ENCODE results near the gene ZFAND6. TPM values are rescaled to one million over a fixed set of nuclear protein-coding genes. Genes with fewer than 3 reads are reported as not detected.
A peak's percentile ranks its signal among the peaks of the same experiment; 100 is the strongest.
"Not testable (repeated sequence)": the region's sequence is repeated elsewhere in the genome, so short reads cannot be mapped to it uniquely, and the experiment has no call there.

Gene ZFAND6
- total RNA-seq, result 100 to 1,000 TPM; 119 to 452 (median 172) TPM

DNA sequence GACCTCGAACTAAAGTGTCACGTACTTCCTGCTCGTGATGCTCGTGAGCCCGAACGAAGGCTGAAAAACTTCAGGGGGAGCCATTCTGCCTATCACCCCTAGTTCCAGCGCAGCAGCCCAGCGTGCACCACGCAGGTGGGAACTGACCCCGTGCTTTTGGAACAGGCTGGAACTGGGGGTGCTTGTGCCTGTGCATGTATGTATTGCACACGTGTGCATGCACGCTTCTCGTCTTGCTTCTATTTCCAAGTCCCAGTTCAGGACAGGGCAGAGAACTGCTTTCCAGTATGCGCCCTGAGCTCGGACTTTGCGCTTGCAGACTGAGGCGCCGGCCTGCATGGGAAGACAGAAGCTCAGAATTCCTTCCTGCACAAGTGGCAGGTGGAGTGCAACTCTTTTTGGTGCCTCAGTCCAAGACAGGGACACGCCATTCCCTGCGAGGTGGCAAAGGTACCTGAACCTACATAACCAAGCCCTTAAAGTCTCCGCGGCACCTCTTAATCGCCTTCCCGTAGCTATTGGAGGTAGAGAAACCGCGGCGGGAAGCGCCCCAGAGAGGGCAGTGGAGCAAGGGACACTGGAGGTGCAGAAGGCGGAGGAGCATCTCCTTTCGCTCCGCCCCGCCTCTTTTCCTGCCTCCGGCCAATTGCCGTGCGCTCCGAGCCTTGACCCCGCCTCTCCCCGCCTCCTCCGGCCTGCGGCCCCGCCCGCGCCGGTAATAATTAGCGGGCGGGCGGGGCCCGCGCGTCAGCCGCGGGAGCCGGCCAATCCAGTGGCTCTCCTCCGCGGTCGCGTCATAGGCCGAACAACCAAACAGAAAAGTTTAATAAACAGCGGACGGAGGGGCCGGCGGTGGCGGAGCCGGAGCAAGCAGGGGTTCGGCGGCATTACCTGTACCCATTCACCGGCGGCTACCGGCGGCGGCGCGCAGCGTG, at the start of gene ZFAND6:
TSS of gene ZFAND6 (plus strand) at position 826 of the 935 bp plus-strand sequence. CDS start 60,669 bp downstream, outside the sequence.
- DNase-seq, result peak; percentile 94 to 96
- intact Hi-C loops (cut with DNase I; ENCODE audit: low total_unique reads), result loop anchor here (2.0 kb wide), 1 partner anchor 94 kb away; the partner anchor contains the start of gene FAH
- Histone ChIP-seq H3K9me3 (no peaks in the 10 kb centered on the region), H3K36me3 (no peaks in the 10 kb centered on the region), H3K27ac (peak within 1 kb of the TSS; percentile 93 to 98), H3K27me3 (no peaks in the 10 kb centered on the region), H3K4me1 (peaks cover 3 to 5% of the 10 kb centered on the region in 2 donors), H3K4me3 (peak within 1 kb of the TSS; percentile 38 to 98)
- TF ChIP-seq POLR2A (IDR thresholded peaks at IDR 0.05), result peak; percentile 68 to 91
- TF ChIP-seq CTCF (IDR thresholded peaks at IDR 0.05), result peak in 3 of 4 experiments; percentile 17 to 25 (median 19)

GRCh38 chr15:80010131-80010673, 49.3 kb upstream of the ZFAND6 start:
- H3K27me3 ChIP-seq, result no peaks in the 10 kb centered on the region
- intact Hi-C loops (cut with DNase I; ENCODE audit: low total_unique reads), result no loop called here

DNA sequence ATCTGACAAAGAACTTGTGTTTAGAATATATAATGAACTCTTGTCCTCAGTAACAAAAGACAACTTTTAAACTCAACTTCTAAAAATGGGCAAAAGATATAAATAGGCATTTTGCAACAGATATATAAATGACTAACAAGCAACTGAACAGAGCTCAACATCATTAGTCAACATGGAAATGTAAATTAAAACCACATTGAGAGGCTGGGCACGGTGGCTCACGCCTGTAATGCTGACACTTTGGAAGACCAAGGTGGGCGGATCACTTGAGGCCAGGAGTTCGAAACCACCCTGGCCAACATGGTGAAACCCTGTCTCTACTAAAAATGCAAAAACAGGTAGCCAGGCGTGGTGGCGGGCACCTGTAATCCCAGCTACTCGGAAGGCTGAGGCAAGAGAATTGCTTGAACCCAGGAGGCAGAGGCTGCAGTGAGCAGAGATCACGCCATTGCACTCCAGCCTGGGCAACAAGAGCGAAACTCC, 48.4 kb upstream of the ZFAND6 start:
- H3K27ac ChIP-seq; intact Hi-C loops (cut with DNase I; ENCODE audit: low total_unique reads); H3K36me3 ChIP-seq; H3K4me3 ChIP-seq; DNase-seq; H3K27me3 ChIP-seq; H3K4me1 ChIP-seq; H3K9me3 ChIP-seq: not testable (repeated sequence)

More at GRCh38 chr15:80010131-80010673, 49.3 kb upstream of the ZFAND6 start:
- TF ChIP-seq CTCF (IDR thresholded peaks at IDR 0.05), result no peak
- no peak for TF ChIP-seq POLR2A (IDR thresholded peaks at IDR 0.05)
- no peaks in the 10 kb centered on the region for H3K36me3 ChIP-seq
- DNase-seq, result no peak
- H3K9me3 ChIP-seq, result no peaks in the 10 kb centered on the region
- H3K4me3 ChIP-seq, result no peak overlapping the region
- H3K4me1 ChIP-seq, result no peaks in the 10 kb centered on the region
- no peak overlapping the region for H3K27ac ChIP-seq

DNA sequence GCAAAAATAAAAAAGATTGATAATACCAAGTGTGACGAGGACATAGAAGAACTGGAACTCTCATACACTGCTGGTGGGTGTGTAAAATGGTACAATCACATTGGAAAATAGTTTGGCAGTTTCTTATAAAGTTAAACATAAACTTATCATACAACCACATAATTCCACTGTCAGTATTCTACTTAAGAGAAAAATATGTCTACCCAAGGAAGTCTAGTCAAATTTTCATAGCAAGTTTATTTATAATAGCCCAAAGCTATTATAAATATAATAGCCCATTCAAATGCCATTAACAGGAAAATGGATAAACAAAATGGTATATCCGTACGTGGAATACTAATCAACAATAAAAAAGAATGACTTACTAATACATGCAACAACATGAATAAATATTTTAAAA, 47.9 kb upstream of the ZFAND6 start:
- intact Hi-C loops (cut with DNase I; ENCODE audit: low total_unique reads), result no loop called here
- Histone ChIP-seq H3K27ac (no peak overlapping the region), H3K4me1 (no peaks in the 10 kb centered on the region), H3K9me3 (no peaks in the 10 kb centered on the region), H3K4me3 (no peak overlapping the region), H3K27me3 (no peaks in the 10 kb centered on the region), H3K36me3 (no peaks in the 10 kb centered on the region)
- DNase-seq, result no peak
- no peak for TF ChIP-seq POLR2A (IDR thresholded peaks at IDR 0.05)
- TF ChIP-seq CTCF (IDR thresholded peaks at IDR 0.05), result no peak

GRCh38 chr15:80012060-80012726, 47.3 kb upstream of the ZFAND6 start:
- intact Hi-C loops (cut with DNase I; ENCODE audit: low total_unique reads), result no loop called here
- TF ChIP-seq POLR2A (IDR thresholded peaks at IDR 0.05), result no peak
- no peak for DNase-seq
- Histone ChIP-seq H3K36me3 (no peaks in the 10 kb centered on the region), H3K4me1 (no peaks in the 10 kb centered on the region), H3K9me3 (no peaks in the 10 kb centered on the region), H3K27ac (no peak overlapping the region), H3K4me3 (no peak overlapping the region), H3K27me3 (no peaks in the 10 kb centered on the region)

DNA sequence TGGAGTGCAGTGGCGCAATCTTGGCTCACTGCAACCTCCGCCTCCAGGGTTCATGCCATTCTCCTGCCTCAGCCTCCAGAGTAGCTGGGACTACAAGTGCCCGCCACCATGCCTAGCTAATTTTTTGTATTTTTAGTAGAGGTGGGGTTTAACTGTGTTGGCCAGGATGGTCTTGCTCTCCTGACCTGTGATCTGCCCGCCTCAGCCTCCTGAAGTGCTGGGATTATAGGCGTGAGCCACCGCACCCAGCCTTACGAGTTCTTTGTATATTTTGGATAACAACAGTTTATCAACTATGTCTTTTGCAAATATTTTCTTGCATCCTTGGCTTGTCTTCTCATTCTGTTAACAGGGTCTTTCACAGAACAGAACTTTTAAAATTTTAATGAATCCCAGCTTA, 45.3 kb upstream of the ZFAND6 start:
- not testable (repeated sequence) for DNase-seq

More for the DNA sequence above, 45.3 kb upstream of the ZFAND6 start:
- H3K27ac ChIP-seq; intact Hi-C loops (cut with DNase I; ENCODE audit: low total_unique reads); H3K9me3 ChIP-seq; H3K4me1 ChIP-seq; H3K4me3 ChIP-seq; H3K27me3 ChIP-seq; H3K36me3 ChIP-seq: not testable (repeated sequence)
